GM18526 (cell line): ENCODE results near the gene CDH2.

Experiments used
- POLR2A ChIP-seq: IDR thresholded peaks from 3 replicates; pipeline ENCODE4 v1.6.1; 2011; ENCODE audit not compliant: insufficient read length; ENCODE audit errors: extremely low read depth

CDH2 gene

DNA sequence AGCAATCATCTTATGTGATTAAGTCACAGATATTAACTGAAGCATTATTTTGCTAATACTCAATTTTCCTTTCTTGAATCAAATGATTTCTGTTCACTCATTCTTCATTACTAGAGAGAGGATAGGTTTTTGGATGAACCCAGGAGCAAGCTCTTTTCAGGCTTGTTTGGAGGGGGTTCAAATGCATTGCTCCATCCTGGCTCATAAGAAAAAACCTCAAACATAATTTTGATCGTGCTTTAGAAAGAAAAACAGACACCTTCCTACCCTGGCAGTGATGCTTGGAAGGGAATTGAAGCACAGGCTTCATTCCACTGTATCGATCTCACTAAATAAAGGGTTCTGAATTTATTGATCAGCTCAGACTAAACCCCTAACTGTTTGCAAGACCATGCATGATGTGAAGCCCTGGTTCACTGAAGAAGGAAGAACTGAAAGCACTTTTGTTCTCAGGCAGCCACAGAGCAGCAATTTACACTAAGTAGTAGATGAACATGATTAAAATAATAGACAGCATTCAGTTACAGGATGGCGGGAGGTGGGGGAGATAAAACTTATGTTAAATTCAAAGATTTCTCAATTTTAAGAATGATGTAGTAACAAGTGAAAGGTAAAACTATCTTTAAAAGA is 53.4 kb downstream of the CDH2 start:
- TF ChIP-seq POLR2A = no peak

DNA sequence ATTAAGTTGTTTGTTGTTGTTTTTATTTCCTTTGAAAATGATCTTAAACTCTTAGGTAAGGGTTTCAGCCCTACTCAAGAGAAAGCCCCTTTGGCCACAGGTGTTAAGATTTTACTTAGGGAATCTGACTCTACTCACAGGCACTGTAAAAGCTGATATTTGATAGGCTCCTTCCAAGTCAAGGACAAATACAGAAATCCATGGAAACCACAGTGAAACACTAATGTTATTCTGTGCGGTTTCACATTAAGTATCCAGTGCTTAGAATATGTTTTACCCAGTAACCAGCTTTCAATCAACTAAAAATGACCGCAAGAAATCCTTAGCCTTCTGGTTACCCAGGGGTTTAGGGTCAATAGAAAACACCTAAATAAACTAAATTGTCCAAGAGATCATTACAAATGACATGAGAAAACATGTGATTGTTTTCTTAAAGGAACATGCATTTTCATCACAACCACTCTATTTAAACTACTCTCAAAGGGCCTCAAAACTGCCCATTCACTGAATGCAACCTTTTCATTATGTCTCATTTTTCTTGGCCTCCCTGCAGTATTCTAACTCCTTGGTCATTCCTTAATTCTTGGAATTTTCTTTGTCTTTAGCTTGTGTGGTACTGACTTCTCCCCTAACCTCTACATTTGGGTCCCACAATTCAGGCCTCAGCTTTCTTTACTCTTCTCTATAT is 56.0 kb downstream of the CDH2 start:
- no peak for TF ChIP-seq POLR2A

DNA sequence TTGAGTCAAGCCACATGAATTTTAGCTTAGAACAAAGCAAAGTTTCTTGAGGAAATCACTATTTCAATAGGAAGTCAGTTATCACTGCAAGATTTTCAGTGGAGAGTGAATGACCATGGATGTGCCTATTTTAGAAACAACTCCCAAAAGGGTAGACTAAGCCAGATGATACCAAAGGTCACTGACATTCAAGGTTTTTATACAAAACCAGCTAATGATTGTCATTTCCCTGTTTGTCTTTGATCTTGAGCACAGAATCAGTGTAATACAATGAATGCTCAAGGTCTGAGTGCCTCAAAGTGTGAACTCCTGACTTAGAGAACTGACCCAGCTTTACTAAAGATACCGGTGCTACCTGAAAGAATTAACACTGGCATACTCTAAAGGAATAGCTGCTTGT is 60.5 kb downstream of the CDH2 start:
- no peak for TF ChIP-seq POLR2A

DNA sequence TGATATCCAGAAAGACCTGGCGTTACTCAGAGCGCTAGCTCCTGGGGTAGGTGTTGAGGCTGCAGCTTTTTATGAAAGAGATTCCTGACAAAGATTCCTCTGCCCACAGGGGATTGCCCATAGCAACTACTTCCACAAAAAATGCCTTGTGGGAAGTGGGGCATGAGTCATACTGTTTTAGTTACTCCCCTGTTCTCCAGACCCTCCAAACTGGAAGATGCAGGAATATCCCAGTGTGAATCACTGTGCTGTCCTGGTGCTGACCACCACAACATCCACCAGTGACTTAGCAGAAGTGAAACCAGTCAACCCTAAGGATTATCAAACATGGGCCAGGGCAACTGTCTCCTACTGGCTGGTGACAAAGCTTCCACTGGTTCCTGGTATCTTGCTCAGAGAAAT is 61.8 kb downstream of the CDH2 start:
- TF ChIP-seq POLR2A = no peak

DNA sequence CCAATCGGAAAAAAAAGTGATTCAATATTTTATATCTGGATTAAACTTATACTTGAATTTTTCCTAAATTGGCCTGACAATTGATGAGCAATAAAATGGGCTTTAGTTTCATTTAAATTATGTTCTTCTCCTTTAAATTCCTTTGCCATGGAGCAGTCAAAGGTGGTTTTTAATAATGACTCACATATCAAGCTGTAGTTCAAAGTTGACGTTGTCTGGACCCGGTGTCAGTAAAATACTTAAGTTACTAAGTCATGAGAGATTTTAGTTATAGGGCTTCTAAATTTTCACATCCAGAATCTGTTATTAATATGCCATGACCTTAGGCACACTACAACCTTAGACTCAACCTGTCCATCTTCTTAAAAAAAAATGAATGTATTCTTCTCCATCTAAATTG is 62.5 kb downstream of the CDH2 start:
- no peak for TF ChIP-seq POLR2A

DNA sequence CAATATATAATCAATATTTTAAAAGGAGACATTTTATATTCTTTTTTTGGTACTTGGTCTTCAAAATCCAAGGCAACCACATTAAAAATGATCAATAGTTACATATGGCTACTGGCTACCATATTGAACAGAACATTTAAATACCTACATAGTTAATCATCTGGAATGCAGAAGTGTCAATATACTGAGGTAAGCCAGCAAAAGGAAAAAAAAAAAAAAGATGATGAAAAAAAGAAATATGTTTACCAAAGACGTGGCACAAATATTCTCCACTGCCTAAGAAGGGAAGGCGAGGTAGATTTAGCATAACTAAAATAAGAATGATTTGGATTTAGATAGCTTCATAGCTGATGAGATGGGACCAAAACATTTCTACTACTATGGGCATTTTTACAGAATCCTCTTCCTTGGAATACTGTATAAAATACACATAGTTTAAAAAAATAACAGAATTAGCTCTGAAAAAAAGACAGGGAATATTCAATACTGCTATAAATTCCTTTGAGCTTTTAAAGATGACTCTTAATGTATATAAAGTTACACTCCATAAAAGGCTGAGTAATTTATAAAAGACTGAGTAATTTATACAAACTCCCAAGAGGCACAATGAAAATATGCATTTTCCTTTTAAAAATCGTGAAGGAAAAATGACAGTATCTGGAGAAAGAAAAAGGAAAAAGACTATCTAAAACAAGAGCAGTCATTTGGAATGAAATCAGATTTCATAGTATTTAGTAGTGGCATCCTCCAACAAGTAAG is 63.5 kb downstream of the CDH2 start:
- no peak for TF ChIP-seq POLR2A

DNA sequence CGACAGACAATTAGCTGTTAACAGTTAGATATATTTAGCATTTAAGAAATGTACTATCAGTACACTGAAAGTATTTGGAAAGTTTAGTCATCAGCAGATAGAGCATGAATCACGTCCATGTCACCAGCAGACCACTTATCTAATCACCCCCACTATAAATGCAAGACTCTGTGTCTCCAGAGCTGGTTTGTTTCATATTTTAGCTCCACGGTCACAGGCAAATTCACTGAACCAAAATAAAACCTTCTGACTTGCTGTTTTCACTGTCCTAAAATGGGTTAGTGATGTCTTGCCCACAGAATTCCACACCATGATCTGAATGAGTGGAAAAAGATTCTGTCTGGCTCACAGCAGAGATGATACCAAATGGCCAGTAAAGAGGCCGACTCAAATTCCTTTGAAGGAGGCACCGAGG is 64.9 kb downstream of the CDH2 start:
- no peak for TF ChIP-seq POLR2A

DNA sequence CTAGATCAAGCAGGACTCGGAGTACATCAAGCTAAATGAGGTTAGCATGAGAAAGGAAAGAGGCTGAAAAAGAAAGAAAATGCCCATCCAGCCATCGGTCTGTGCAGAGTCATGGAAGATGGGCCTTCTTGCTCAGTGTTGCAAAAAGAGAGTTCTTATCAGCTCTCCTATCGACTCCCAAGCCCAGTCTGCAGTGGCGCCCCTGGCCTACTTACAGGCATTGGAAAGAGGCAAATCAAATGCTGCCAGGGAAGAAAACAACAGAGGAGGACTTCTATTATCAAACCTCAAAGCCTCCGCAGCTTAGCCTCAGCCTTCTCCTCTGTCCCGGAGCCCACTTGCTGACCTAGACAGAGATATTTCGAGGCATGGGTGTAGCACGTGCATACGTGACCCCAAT is 66.0 kb downstream of the CDH2 start:
- no peak for TF ChIP-seq POLR2A

DNA sequence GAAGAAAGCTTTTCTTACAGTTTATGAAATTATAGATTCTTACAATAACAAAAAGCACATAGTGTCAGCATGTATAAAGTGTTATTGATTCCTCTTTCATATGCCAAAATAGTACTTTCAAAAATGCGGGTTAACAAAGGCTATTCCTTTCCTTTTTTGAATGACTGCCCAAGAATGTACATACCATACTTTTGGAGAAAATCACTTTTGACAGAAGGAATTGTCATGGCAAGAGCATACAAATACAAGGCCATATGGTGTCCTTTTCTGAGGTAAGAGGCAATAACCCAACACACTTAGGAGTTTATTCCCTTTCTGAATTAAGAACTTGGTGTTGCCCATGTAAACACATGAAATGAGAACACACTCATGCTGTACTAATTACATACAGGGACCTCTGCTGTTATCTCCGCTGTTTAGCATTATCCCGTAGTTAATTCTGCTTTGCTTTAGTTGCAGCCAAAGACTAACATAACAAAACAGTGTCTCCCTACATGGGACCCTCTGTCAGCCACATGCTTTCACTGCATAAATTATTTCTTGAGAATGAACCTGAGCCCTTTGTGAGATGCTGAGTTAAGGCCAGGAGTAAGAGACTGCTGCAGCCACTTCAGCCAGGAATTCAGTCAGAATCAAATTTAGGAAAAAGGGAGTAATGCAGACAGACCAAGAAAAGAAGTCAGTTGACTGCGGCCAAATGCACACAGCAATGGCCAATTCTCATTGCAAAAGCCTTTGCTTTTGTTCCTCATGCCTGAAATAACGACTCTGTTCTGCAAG is 67.0 kb downstream of the CDH2 start:
- TF ChIP-seq POLR2A = no peak

GRCh38 chr18:28108814-28109213 is 68.1 kb downstream of the CDH2 start:
- no peak for TF ChIP-seq POLR2A

DNA sequence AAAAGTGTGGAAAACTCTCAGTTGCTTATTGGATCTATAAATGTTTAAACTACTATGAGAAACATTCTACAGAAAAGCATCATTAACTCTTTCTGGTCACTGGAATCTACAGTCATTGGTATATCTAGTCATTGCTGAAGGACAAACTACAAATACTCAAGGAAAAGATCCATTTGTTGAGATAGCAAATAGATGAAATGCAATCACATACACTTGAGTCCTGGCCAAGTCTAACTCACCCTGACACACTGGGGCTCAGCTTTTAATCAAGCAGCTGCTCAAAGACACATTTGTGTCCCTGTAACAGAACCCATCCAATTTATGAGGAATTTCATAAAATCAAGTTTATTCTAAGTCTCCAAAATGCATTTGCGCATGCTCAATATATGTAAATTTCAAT is 68.7 kb downstream of the CDH2 start:
- no peak for TF ChIP-seq POLR2A

DNA sequence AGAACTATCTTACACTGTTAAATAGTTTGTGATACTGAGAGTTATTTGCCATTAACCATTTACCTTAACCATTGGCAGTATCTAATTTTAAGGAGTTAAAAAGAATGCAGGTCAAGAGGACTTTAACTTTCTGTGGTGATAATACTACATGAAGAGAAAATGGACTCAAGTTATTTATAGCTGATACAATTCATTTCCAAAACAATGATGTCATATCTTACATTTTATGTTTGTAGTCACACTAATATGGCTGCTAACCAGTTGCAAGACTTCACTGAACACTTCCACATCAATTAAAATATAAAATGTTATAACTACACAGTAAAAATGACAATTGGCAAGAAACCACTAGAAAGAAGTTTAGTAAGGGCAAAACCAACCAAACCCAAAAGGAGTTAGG is 77.7 kb downstream of the CDH2 start:
- TF ChIP-seq POLR2A = no peak

DNA sequence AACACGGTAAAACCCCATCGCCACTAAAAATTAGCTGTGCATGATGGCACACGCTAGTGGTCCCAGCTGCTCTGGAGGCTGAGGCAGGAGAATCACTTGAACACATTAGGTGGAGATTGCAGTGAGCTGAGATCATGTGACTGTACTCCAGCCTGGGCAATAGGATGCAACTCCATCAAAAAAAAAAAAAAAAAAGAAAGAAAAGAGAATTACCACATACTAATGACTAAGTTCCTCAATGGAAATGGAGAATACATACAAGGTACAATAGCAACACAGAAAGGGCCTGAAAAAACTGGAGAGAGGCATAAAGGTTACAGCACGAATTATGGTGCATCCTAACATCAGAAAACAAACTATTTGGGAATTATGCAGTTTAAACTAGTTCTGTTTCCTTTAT is 81.3 kb downstream of the CDH2 start:
- TF ChIP-seq POLR2A = no peak

GRCh38 chr18:28095041-28095440 is 81.9 kb downstream of the CDH2 start:
- no peak for TF ChIP-seq POLR2A

GRCh38 chr18:28091197-28091596 is 85.7 kb downstream of the CDH2 start:
- no peak for TF ChIP-seq POLR2A

DNA sequence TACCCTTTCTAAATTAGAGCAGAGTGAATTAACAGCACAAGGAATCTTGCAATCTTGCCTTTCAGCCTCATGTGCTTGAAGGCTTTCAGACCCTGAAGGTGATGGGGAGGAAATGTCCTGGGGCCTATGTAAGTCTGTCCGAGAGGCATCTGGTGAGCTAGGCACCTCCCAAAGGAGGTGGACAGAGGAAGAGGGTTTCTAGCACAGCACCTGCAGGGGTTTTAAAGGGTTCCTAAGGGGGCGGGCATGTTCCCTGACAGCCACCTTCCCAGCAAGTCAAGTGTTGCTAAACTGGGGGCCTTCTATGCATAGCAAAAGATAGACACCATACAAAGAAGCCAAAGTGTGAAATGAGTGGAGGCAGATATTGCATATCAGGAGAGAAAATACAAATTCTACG is 88.5 kb downstream of the CDH2 start:
- no peak for TF ChIP-seq POLR2A
